Embryonic facial prominence (tissue), 1 donor: ENCODE data around the gene SIRPG.
"Not testable (repeated sequence)": the region's sequence is repeated elsewhere in the genome, so short reads cannot be mapped to it uniquely, and the experiment has no call there.

Experiments
- DNase-seq: peaks from one replicate; pipeline ENCODE4 v3.0.0-alpha.2; 2016; ENCODE audit errors: extremely low spot score

SIRPG gene

GRCh38 chr20:1635291-1635979 is 22.1 kb downstream of the SIRPG start:
- no peak for DNase-seq

- no peak for DNase-seq
Measured at GRCh38 chr20:1633535-1633934, 24.0 kb downstream of the SIRPG start.

GRCh38 chr20:1632178-1632577 is 25.4 kb downstream of the SIRPG start:
- DNase-seq, result no peak

DNA sequence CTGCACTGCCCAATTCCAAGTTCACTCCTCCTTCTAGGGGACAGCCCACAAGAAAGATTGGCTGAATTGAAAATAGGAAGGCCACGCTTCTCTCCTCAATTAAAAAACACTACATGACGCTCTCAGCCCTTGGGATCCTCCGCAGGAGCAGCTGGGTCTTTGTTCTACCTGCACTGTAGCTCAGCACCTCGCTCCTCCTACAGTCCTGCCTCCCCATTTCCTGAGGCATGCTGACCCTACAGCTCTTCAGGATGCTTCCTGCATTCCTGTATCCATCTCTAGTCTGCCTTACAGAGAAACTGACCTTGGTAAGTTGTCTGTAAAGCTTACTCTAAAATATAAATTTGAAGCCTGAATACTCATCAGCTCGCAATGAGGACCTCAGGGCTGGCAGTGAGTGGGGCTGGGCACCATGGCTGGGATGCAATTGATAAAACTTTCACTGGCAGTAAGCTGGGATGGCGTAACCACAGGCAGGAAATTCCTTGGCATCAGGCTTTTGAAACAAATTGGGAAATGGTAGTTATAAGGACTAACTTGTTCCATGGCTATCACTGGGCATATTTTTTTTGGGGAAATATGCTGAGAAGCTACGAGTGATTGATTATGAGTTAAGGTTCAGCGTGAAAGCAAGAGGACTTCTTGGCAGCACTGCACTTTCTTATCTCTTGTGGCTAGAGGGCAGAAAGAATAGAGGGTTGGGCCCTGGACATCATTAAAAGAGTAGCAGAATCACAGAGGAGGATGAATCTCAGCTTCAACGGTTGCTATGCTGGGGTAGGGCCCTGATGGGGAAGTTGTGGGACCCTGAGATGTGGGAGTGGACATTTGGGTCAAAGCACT is 26.0 kb downstream of the SIRPG start:
- DNase-seq, result no peak

DNA sequence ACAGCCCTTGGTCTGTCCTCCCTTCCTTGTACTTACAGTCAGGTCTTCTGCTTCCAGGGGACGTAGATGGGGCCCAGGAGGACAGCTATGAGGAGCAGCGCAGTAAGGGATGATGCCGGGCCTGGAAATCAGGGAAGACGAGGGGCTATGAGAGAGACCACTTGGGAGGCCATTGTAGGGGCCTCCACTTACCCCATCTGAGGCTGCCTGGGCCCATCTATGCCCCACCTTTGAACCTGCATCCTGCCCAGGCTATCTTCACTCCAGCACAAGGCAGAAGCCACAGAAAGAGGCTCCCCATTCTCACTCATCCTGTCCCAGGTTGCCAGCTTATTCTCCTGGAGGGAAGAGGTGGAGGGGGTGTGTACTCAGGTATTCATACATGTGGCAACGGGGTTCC is 27.4 kb downstream of the SIRPG start:
- no peak for DNase-seq

DNA sequence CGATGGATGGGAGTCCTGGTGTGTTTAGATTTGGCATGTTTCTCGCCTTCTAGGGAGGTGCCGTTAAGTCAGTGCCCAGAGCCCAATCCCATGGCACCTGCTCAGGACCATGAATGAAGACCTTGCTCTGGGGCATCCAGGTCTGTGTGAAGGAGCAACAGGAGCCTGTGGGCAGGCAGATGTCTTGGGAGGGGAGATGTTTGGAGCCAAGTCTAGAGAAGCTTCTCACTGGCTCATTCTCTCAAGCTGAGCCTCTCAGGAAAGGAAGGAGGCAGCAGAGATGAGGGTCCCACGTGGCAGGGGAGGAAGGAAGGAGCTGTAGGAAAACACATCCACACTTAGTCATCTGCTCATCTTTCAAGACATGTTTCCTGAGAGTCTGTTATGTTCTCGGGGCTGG is 28.3 kb downstream of the SIRPG start:
- no peak for DNase-seq

GRCh38 chr20:1628621-1629020 is 29.0 kb downstream of the SIRPG start:
- no peak for DNase-seq

DNA sequence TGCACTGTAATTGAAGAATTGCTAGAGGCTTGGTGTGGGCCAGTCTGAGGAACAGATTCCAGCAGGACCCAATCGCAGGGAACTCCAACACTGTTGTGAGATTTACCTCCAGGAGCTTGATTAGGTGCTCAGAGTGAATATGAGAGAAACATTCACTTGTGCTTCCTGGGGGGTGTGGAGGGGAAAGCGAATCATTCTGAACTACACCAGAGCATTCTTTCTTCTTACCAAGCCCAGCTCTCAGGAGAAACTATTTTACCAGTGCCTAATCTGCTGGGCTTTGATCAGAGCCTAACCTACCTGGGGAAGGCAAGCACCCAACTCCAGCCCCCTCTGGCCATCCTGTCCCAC is 30.4 kb downstream of the SIRPG start:
- DNase-seq, result no peak

GRCh38 chr20:1626528-1627199 is 30.9 kb downstream of the SIRPG start:
- no peak for DNase-seq

DNA sequence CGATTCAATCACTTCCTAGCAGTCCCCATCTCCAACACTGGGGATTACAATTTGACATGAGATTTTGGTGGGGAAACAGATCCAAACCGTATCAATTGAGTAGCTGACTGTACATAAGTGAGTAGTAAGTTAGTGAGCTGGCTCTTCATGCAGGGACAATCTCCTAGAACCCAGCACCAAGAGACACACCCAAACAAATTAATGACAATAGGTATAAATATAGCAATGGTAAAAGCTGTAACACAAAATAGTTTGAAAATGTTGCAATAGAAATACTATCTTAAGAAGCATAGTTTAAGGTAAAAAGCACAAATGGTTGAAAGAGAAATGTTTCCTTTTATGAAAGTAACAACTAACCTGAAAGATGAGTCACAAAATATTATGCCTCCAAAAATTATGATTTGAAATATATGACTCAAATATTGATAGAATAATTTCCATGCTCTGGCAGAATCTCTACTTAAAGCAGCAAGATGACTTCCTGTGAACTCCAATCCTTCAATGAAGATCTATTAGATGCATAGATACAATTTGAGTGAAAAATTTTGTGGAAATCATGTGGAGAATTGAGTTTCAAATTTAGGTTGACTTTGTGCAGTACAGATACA is 32.4 kb downstream of the SIRPG start:
- DNase-seq, result no peak

GRCh38 chr20:1623501-1624205 is 33.9 kb downstream of the SIRPG start:
- no peak for DNase-seq

DNA sequence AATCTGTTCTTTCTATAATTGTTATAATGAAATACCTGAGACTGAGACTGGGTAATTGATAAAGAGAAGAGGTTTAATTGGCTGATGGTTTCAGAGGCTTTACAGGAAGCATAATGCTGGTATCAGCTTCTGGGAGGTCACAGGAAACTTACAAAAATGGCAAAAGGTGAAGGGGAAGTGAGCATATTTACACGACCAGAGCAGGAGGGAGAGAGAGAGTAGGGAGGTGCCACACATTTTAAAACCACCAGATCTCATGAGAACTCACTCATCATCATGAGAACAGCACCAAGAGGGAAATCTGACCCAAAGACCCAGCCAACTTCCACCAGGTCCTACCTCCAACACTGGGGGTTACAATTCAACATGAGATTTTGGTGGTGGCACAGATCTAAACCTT is 35.1 kb downstream of the SIRPG start:
- DNase-seq, result no peak

GRCh38 chr20:1621316-1621715 is 36.3 kb downstream of the SIRPG start:
- DNase-seq, result no peak

- DNase-seq, result no peak
Measured at GRCh38 chr20:1619861-1620444, 37.6 kb downstream of the SIRPG start, which contains the start of gene SIRPB1. TSS of gene SIRPB1 (minus strand) at chr20:1620009. CDS start at chr20:1619944, 65 bp downstream.

DNA sequence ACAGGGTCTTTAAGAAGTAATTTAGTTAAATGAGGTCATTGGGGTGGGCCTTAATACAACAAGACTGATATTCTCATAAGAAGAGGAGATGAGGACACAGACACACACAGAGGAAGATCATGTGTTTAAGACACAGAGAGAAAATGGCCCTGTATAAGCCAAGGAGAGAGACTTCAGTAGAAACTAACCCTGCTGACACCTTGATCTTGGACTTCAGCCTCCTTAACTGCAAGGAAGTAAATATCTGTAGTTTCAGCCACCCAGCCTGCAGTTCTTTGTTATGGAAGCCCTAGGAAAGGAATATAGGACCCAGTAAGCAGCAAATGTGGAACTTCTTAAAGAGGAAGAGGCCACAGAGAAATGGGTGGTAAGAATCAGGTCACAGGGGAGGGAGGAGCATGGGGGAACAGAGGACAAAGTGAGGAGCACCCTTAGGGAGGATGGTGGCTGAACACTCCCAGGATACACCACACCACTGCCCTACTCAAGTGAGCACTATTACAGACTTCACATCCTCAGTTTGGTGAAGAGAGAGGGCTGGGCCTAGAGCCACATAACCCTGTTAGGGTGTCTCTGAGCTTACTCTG is 38.5 kb downstream of the SIRPG start:
- DNase-seq, result no peak

GRCh38 chr20:1618479-1618878 is 39.1 kb downstream of the SIRPG start:
- no peak for DNase-seq

DNA sequence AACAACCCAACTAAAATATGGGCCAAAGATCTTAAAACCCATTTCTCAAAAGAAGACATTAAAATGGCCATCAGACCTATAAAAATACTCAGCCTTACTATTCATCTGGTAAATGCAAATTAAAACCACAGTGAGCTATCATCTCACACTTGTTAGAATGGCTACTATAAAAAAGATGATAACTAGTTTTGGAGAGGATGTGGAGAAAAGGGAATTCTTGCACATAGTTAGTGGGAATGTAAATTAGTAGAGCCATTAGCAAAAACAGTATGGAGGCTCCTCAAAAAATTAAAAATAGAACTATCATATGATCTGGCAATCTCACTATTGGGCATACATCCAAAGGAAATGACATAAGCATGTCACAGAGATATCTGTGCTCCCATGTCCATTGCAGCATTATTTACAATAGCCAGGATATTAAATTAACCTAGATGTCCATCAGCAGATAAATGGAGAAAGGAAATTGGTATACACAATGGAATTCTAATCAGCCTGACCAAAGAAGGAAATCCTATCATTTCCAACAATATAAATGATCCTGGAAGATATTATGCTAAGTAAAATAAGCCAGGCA is 40.6 kb downstream of the SIRPG start:
- DNase-seq, result no peak

DNA sequence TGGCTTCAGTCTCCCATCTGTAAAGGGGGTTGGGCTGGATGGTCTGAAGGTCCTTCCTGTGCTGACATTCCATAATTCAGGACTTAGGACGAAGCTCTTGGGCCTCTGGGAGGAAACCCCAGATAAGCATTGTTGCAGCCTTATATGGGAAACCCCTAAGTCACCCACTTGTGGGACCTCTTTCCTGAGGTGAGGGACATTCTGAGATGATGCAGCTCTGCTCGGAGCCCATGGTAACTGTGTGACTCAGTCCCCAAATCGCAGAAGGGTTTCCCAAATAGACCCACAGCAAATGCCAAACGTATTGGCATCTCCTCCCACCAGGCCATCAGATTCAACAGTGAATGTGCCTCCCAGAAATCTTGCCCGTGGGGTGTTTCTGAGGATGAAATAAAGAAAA is 47.2 kb downstream of the SIRPG start:
- not testable (repeated sequence) for DNase-seq

- not testable (repeated sequence) for DNase-seq
Measured at GRCh38 chr20:1608678-1609347, 48.8 kb downstream of the SIRPG start.

DNA sequence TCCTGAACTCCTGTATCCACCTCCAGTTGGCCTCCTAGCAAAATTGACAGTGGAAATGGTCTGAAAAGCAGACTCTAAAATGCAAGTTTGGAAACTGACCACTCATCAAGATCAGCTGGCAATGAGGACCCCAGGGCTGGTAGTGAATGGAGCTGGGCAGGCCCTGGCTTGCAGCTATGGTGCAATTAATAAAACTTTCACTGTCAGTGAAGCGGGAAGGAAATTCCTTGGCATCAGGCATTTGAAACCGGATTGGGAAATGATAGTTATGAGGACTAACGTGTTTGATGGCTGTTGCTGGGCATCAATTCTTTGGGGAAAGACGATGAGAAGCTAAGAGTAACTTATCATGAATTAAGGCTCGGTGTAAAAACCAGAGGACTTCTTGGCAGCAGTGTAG is 56.8 kb downstream of the SIRPG start:
- no peak for DNase-seq
